Measurements from ENCODE around the gene SDK1. TPM values are rescaled to one million over a fixed set of nuclear protein-coding genes. Genes with fewer than 3 reads are reported as not detected.

SDK1 gene
- polyA plus RNA-seq, 2 donors = 0.33 to 0.47 TPM

GRCh38 chr7:4196121-4196819, 895.2 kb downstream of the SDK1 start:
- WGBS, 2 donors = 76 to 78% methylated on average over 15 of the region's 15 CpGs
- Histone ChIP-seq H3K27ac (ENCODE audit: low read depth in 2 of 2, low read length in 1 of 2) (no peak overlapping the region), H3K9me3 (ENCODE audit: control insufficient read depth in 2 of 2, insufficient read depth in 1 of 2, low read depth in 1 of 2, low read length in 1 of 2) (peaks cover 0 to 2% of the 10 kb centered on the region in 2 donors), H3K27me3 (ENCODE audit: control insufficient read depth in 1 of 2, insufficient read depth in 2 of 2, low read length in 2 of 2) (no peaks in the 10 kb centered on the region), H3K4me3 (ENCODE audit: low read depth in 1 of 2, low read length in 2 of 2) (no peak overlapping the region), H3K4me1 (ENCODE audit: control insufficient read depth in 2 of 2, insufficient read depth in 2 of 2, low read length in 1 of 2) (peaks cover 9 to 21% of the 10 kb centered on the region in 2 donors), H3K36me3 (ENCODE audit: control insufficient read depth in 2 of 2, insufficient read depth in 2 of 2, low read length in 1 of 2) (no peaks in the 10 kb centered on the region)

GRCh38 chr7:4198301-4198700, 897.2 kb downstream of the SDK1 start:
- WGBS, 2 donors = 67 to 75% methylated on average over 6 of the region's 6 CpGs
- no peaks in the 10 kb centered on the region for H3K27me3 ChIP-seq (ENCODE audit: control insufficient read depth in 1 of 2, insufficient read depth in 2 of 2, low read length in 2 of 2)
- H3K36me3 ChIP-seq (ENCODE audit: control insufficient read depth in 2 of 2, insufficient read depth in 2 of 2, low read length in 1 of 2) = no peaks in the 10 kb centered on the region
- H3K9me3 ChIP-seq (ENCODE audit: control insufficient read depth in 2 of 2, insufficient read depth in 1 of 2, low read depth in 1 of 2, low read length in 1 of 2) = peaks cover 0 to 2% of the 10 kb centered on the region in 2 donors
- H3K4me3 ChIP-seq (ENCODE audit: low read depth in 1 of 2, low read length in 2 of 2) = no peak overlapping the region
- no peak overlapping the region for H3K27ac ChIP-seq (ENCODE audit: low read depth in 2 of 2, low read length in 1 of 2)
- H3K4me1 ChIP-seq (ENCODE audit: control insufficient read depth in 2 of 2, insufficient read depth in 2 of 2, low read length in 1 of 2) = peaks cover 2 to 20% of the 10 kb centered on the region in 2 donors

- Histone ChIP-seq H3K9me3 (ENCODE audit: control insufficient read depth in 2 of 2, insufficient read depth in 1 of 2, low read depth in 1 of 2, low read length in 1 of 2) (peaks cover 0 to 2% of the 10 kb centered on the region in 2 donors), H3K4me1 (ENCODE audit: control insufficient read depth in 2 of 2, insufficient read depth in 2 of 2, low read length in 1 of 2) (peaks cover 2 to 15% of the 10 kb centered on the region in 2 donors), H3K27ac (ENCODE audit: low read depth in 2 of 2, low read length in 1 of 2) (no peak overlapping the region), H3K27me3 (ENCODE audit: control insufficient read depth in 1 of 2, insufficient read depth in 2 of 2, low read length in 2 of 2) (no peaks in the 10 kb centered on the region), H3K36me3 (ENCODE audit: control insufficient read depth in 2 of 2, insufficient read depth in 2 of 2, low read length in 1 of 2) (no peaks in the 10 kb centered on the region), H3K4me3 (ENCODE audit: low read depth in 1 of 2, low read length in 2 of 2) (no peak overlapping the region)
- 80 to 88% methylated on average over 2 of the region's 2 CpGs for WGBS, 2 donors
Measured at GRCh38 chr7:4200546-4201094, 899.6 kb downstream of the SDK1 start.

- Histone ChIP-seq H3K27ac (ENCODE audit: low read depth in 2 of 2, low read length in 1 of 2) (no peak overlapping the region), H3K36me3 (ENCODE audit: control insufficient read depth in 2 of 2, insufficient read depth in 2 of 2, low read length in 1 of 2) (no peaks in the 10 kb centered on the region), H3K4me3 (ENCODE audit: low read depth in 1 of 2, low read length in 2 of 2) (no peak overlapping the region), H3K27me3 (ENCODE audit: control insufficient read depth in 1 of 2, insufficient read depth in 2 of 2, low read length in 2 of 2) (no peaks in the 10 kb centered on the region), H3K4me1 (ENCODE audit: control insufficient read depth in 2 of 2, insufficient read depth in 2 of 2, low read length in 1 of 2) (peaks cover 0 to 6% of the 10 kb centered on the region in 2 donors), H3K9me3 (ENCODE audit: control insufficient read depth in 2 of 2, insufficient read depth in 1 of 2, low read depth in 1 of 2, low read length in 1 of 2) (peaks cover 0 to 2% of the 10 kb centered on the region in 2 donors)
- 86 to 88% methylated on average over 6 of the region's 6 CpGs for WGBS, 2 donors
Measured at GRCh38 chr7:4201566-4201965, 900.5 kb downstream of the SDK1 start.

- Histone ChIP-seq H3K4me3 (ENCODE audit: low read depth in 1 of 2, low read length in 2 of 2) (no peak overlapping the region), H3K27me3 (ENCODE audit: control insufficient read depth in 1 of 2, insufficient read depth in 2 of 2, low read length in 2 of 2) (no peaks in the 10 kb centered on the region), H3K27ac (ENCODE audit: low read depth in 2 of 2, low read length in 1 of 2) (no peak overlapping the region), H3K36me3 (ENCODE audit: control insufficient read depth in 2 of 2, insufficient read depth in 2 of 2, low read length in 1 of 2) (no peaks in the 10 kb centered on the region), H3K9me3 (ENCODE audit: control insufficient read depth in 2 of 2, insufficient read depth in 1 of 2, low read depth in 1 of 2, low read length in 1 of 2) (peaks cover 0 to 2% of the 10 kb centered on the region in 2 donors), H3K4me1 (ENCODE audit: control insufficient read depth in 2 of 2, insufficient read depth in 2 of 2, low read length in 1 of 2) (peaks cover 0 to 6% of the 10 kb centered on the region in 2 donors)
- 85 to 91% methylated on average over 16 of the region's 16 CpGs for WGBS, 2 donors
Measured at GRCh38 chr7:4202154-4202736, 901.2 kb downstream of the SDK1 start.

GRCh38 chr7:4202954-4203353, 901.9 kb downstream of the SDK1 start:
- H3K27me3 ChIP-seq (ENCODE audit: control insufficient read depth in 1 of 2, insufficient read depth in 2 of 2, low read length in 2 of 2) = no peaks in the 10 kb centered on the region
- 88 to 92% methylated on average over 16 of the region's 16 CpGs for WGBS, 2 donors
- no peaks in the 10 kb centered on the region for H3K36me3 ChIP-seq (ENCODE audit: control insufficient read depth in 2 of 2, insufficient read depth in 2 of 2, low read length in 1 of 2)
- H3K9me3 ChIP-seq (ENCODE audit: control insufficient read depth in 2 of 2, insufficient read depth in 1 of 2, low read depth in 1 of 2, low read length in 1 of 2) = peaks cover 0 to 2% of the 10 kb centered on the region in 2 donors
- H3K4me3 ChIP-seq (ENCODE audit: low read depth in 1 of 2, low read length in 2 of 2) = no peak overlapping the region
- H3K4me1 ChIP-seq (ENCODE audit: control insufficient read depth in 2 of 2, insufficient read depth in 2 of 2, low read length in 1 of 2) = peaks cover 0 to 6% of the 10 kb centered on the region in 2 donors
- no peak overlapping the region for H3K27ac ChIP-seq (ENCODE audit: low read depth in 2 of 2, low read length in 1 of 2)

GRCh38 chr7:4203626-4204512, 902.8 kb downstream of the SDK1 start:
- no peaks in the 10 kb centered on the region for H3K36me3 ChIP-seq (ENCODE audit: control insufficient read depth in 2 of 2, insufficient read depth in 2 of 2, low read length in 1 of 2)
- H3K4me3 ChIP-seq (ENCODE audit: low read depth in 1 of 2, low read length in 2 of 2) = no peak overlapping the region
- no peaks in the 10 kb centered on the region for H3K27me3 ChIP-seq (ENCODE audit: control insufficient read depth in 1 of 2, insufficient read depth in 2 of 2, low read length in 2 of 2)
- H3K9me3 ChIP-seq (ENCODE audit: control insufficient read depth in 2 of 2, insufficient read depth in 1 of 2, low read depth in 1 of 2, low read length in 1 of 2) = peaks cover 0 to 2% of the 10 kb centered on the region in 2 donors
- 83 to 89% methylated on average over 29 of the region's 29 CpGs for WGBS, 2 donors
- no peak overlapping the region for H3K27ac ChIP-seq (ENCODE audit: low read depth in 2 of 2, low read length in 1 of 2)
- H3K4me1 ChIP-seq (ENCODE audit: control insufficient read depth in 2 of 2, insufficient read depth in 2 of 2, low read length in 1 of 2) = peaks cover 0 to 6% of the 10 kb centered on the region in 2 donors

GRCh38 chr7:4204513-4205165, 903.6 kb downstream of the SDK1 start:
- Histone ChIP-seq H3K27me3 (ENCODE audit: control insufficient read depth in 1 of 2, insufficient read depth in 2 of 2, low read length in 2 of 2) (no peaks in the 10 kb centered on the region), H3K4me3 (ENCODE audit: low read depth in 1 of 2, low read length in 2 of 2) (no peak overlapping the region), H3K27ac (ENCODE audit: low read depth in 2 of 2, low read length in 1 of 2) (no peak overlapping the region), H3K9me3 (ENCODE audit: control insufficient read depth in 2 of 2, insufficient read depth in 1 of 2, low read depth in 1 of 2, low read length in 1 of 2) (peaks cover 0 to 2% of the 10 kb centered on the region in 2 donors), H3K4me1 (ENCODE audit: control insufficient read depth in 2 of 2, insufficient read depth in 2 of 2, low read length in 1 of 2) (peaks cover 0 to 6% of the 10 kb centered on the region in 2 donors), H3K36me3 (ENCODE audit: control insufficient read depth in 2 of 2, insufficient read depth in 2 of 2, low read length in 1 of 2) (no peaks in the 10 kb centered on the region)
- WGBS, 2 donors = 51 to 91% methylated on average over 30 to 32 of the region's 32 CpGs

- no peaks in the 10 kb centered on the region for H3K9me3 ChIP-seq (ENCODE audit: control insufficient read depth in 2 of 2, insufficient read depth in 1 of 2, low read depth in 1 of 2, low read length in 1 of 2)
- no peaks in the 10 kb centered on the region for H3K27me3 ChIP-seq (ENCODE audit: control insufficient read depth in 1 of 2, insufficient read depth in 2 of 2, low read length in 2 of 2)
- H3K36me3 ChIP-seq (ENCODE audit: control insufficient read depth in 2 of 2, insufficient read depth in 2 of 2, low read length in 1 of 2) = no peaks in the 10 kb centered on the region
- no peak overlapping the region for H3K4me3 ChIP-seq (ENCODE audit: low read depth in 1 of 2, low read length in 2 of 2)
- H3K4me1 ChIP-seq (ENCODE audit: control insufficient read depth in 2 of 2, insufficient read depth in 2 of 2, low read length in 1 of 2) = peaks cover 0 to 6% of the 10 kb centered on the region in 2 donors
- 94 to 96% methylated on average over 18 of the region's 18 CpGs for WGBS, 2 donors
- H3K27ac ChIP-seq (ENCODE audit: low read depth in 2 of 2, low read length in 1 of 2) = no peak overlapping the region
Measured at GRCh38 chr7:4205828-4206227, 904.8 kb downstream of the SDK1 start.

Measured in esophagus (tissue), 2 donors.